ENCODE measurements around the gene LPP. TPM values are rescaled to one million over a fixed set of nuclear protein-coding genes. Genes with fewer than 3 reads are reported as not detected.

The LPP gene
- total RNA-seq, 1 donor from 2014 or later: 114 TPM

GRCh38 chr3:188274249-188274915 is 120.4 kb downstream of the LPP start:
- DNase-seq (ENCODE audit: missing footprints): no peak
- no peak for ATAC-seq
- intact Hi-C loops (cut with DNase I): loop anchor here (5.0 kb wide), 2 partner anchors 68 to 117 kb away; no protein-coding TSS in a partner anchor

GRCh38 chr3:188276375-188276774 is 122.4 kb downstream of the LPP start:
- DNase-seq (ENCODE audit: missing footprints) (no peak), ATAC-seq (no peak)
- intact Hi-C loops (cut with DNase I): no loop called here

- no peak for DNase-seq (ENCODE audit: missing footprints)
- no peak for ATAC-seq
- intact Hi-C loops (cut with DNase I): no loop called here
Observed at GRCh38 chr3:188278717-188279324, 124.9 kb downstream of the LPP start.

GRCh38 chr3:188279502-188280335 is 125.8 kb downstream of the LPP start:
- intact Hi-C loops (cut with DNase I): no loop called here
- DNase-seq (ENCODE audit: missing footprints) (no peak), ATAC-seq (no peak)

- ATAC-seq: no peak
- DNase-seq (ENCODE audit: missing footprints): no peak
- intact Hi-C loops (cut with DNase I): no loop called here
Observed at GRCh38 chr3:188280627-188281026, 126.7 kb downstream of the LPP start.

- ATAC-seq (no peak), DNase-seq (ENCODE audit: missing footprints) (no peak)
- intact Hi-C loops (cut with DNase I): no loop called here
Observed at GRCh38 chr3:188282871-188283270, 128.9 kb downstream of the LPP start.

GRCh38 chr3:188283347-188283746 is 129.4 kb downstream of the LPP start:
- ATAC-seq (peak; percentile 20), DNase-seq (ENCODE audit: missing footprints) (no peak)
- intact Hi-C loops (cut with DNase I): no loop called here

- ATAC-seq: no peak
- intact Hi-C loops (cut with DNase I): no loop called here
- DNase-seq (ENCODE audit: missing footprints): no peak
Observed at GRCh38 chr3:188284455-188285212, 130.7 kb downstream of the LPP start.

GRCh38 chr3:188286087-188286513 is 132.1 kb downstream of the LPP start:
- ATAC-seq (peak; percentile 69), DNase-seq (ENCODE audit: missing footprints) (no peak)
- intact Hi-C loops (cut with DNase I): no loop called here

GRCh38 chr3:188287339-188287738 is 133.4 kb downstream of the LPP start:
- intact Hi-C loops (cut with DNase I): no loop called here
- no peak for DNase-seq (ENCODE audit: missing footprints)
- no peak for ATAC-seq

GRCh38 chr3:188287762-188288505 is 134.0 kb downstream of the LPP start:
- DNase-seq (ENCODE audit: missing footprints): no peak
- intact Hi-C loops (cut with DNase I): no loop called here
- ATAC-seq: no peak

GRCh38 chr3:188292251-188292650 is 138.3 kb downstream of the LPP start:
- intact Hi-C loops (cut with DNase I): loop anchor here (5.0 kb wide), 2 partner anchors 35 to 70 kb away; no protein-coding TSS in a partner anchor
- no peak for ATAC-seq
- DNase-seq (ENCODE audit: missing footprints): no peak

GRCh38 chr3:188292827-188293226 is 138.9 kb downstream of the LPP start:
- no peak for DNase-seq (ENCODE audit: missing footprints)
- ATAC-seq: no peak
- intact Hi-C loops (cut with DNase I): loop anchor here (5.0 kb wide), 2 partner anchors 34 to 71 kb away; no protein-coding TSS in a partner anchor

GRCh38 chr3:188294113-188294512 is 140.2 kb downstream of the LPP start:
- DNase-seq (ENCODE audit: missing footprints): no peak
- no peak for ATAC-seq
- intact Hi-C loops (cut with DNase I): loop anchor here (5.0 kb wide), 2 partner anchors 33 to 72 kb away; no protein-coding TSS in a partner anchor

GRCh38 chr3:188294823-188295487 is 141.0 kb downstream of the LPP start:
- intact Hi-C loops (cut with DNase I): loop anchor here (5.0 kb wide), 2 partner anchors 32 to 73 kb away; no protein-coding TSS in a partner anchor
- ATAC-seq (peak; percentile 76), DNase-seq (ENCODE audit: missing footprints) (no peak)

- DNase-seq (ENCODE audit: missing footprints) (no peak), ATAC-seq (no peak)
- intact Hi-C loops (cut with DNase I): no loop called here
Observed at GRCh38 chr3:188295876-188296275, 141.9 kb downstream of the LPP start.

GRCh38 chr3:188296761-188297612 is 143.0 kb downstream of the LPP start:
- intact Hi-C loops (cut with DNase I): no loop called here
- ATAC-seq (peak; percentile 53), DNase-seq (ENCODE audit: missing footprints) (no peak)

Measured in Right ventricle myocardium inferior (tissue), 1 donor.